ENCODE data around the gene DPYSL5.
"Not testable (repeated sequence)": the region's sequence is repeated elsewhere in the genome, so short reads cannot be mapped to it uniquely, and the experiment has no call there.

The DPYSL5 gene

GRCh38 chr2:26847655-26848335 is at the start of gene DPYSL5:
TSS of gene DPYSL5 (plus strand) at chr2:26848132. CDS start at chr2:26898500, 50,368 bp downstream.
- peak; percentile 95 for DNase-seq

GRCh38 chr2:26801328-26801727 is 46.6 kb upstream of the DPYSL5 start:
- no peak for DNase-seq

GRCh38 chr2:26801796-26802195 is 46.1 kb upstream of the DPYSL5 start:
- no peak for DNase-seq

GRCh38 chr2:26805241-26805676 is 42.7 kb upstream of the DPYSL5 start:
- peak; percentile 12 for DNase-seq

GRCh38 chr2:26807788-26808460 is 40.0 kb upstream of the DPYSL5 start:
- peak; percentile 80 for DNase-seq

GRCh38 chr2:26809211-26809610 is 38.7 kb upstream of the DPYSL5 start:
- DNase-seq = no peak

GRCh38 chr2:26809876-26810577 is 37.9 kb upstream of the DPYSL5 start:
- DNase-seq = no peak

GRCh38 chr2:26811261-26811660 is 36.7 kb upstream of the DPYSL5 start:
- DNase-seq = no peak

- DNase-seq = no peak
Measured at GRCh38 chr2:26811791-26812694, 35.9 kb upstream of the DPYSL5 start.

GRCh38 chr2:26812731-26813130 is 35.2 kb upstream of the DPYSL5 start:
- no peak for DNase-seq

- not testable (repeated sequence) for DNase-seq
Measured at GRCh38 chr2:26814072-26814765, 33.7 kb upstream of the DPYSL5 start.

GRCh38 chr2:26816893-26817292 is 31.0 kb upstream of the DPYSL5 start:
- no peak for DNase-seq

GRCh38 chr2:26818255-26818654 is 29.7 kb upstream of the DPYSL5 start:
- DNase-seq = no peak

- DNase-seq = no peak
Measured at GRCh38 chr2:26818972-26819371, 29.0 kb upstream of the DPYSL5 start.

GRCh38 chr2:26820932-26821331 is 27.0 kb upstream of the DPYSL5 start:
- DNase-seq = no peak

- DNase-seq = no peak
Measured at GRCh38 chr2:26822877-26823276, 25.1 kb upstream of the DPYSL5 start.

- peak; percentile 64 for DNase-seq
Measured at GRCh38 chr2:26838121-26838906, 9.6 kb upstream of the DPYSL5 start.

- DNase-seq = no peak
Measured at GRCh38 chr2:26840937-26841610, 6.9 kb upstream of the DPYSL5 start.

GRCh38 chr2:26843041-26843440 is 4.9 kb upstream of the DPYSL5 start:
- no peak for DNase-seq

GRCh38 chr2:26845021-26845420 is 2.9 kb upstream of the DPYSL5 start:
- DNase-seq = no peak
